GM12878 (cell line): ENCODE results near the gene TYR. TPM values are rescaled to one million over a fixed set of nuclear protein-coding genes. Genes with fewer than 3 reads are reported as not detected.
"Not testable (repeated sequence)": the region's sequence is repeated elsewhere in the genome, so short reads cannot be mapped to it uniquely, and the experiment has no call there.

Source experiments
- ATAC-seq: fragments of 200-7000 bp; cut with Tn5 transposase; 3 replicates; pipeline ENCODE4 v1.9.1; 2020; ENCODE audit warnings: mild to moderate bottlenecking, moderate library complexity
- BruUV-seq: library from RNA; stranded (reverse); fragments of 400-500 nt; replicated peaks from 2 replicates; lab custom pipeline; 2021; lab: Mats Ljungman, UMichigan
- CTCF ChIA-PET: fragments of 300-600 bp; sonication (Branson Sonifier 250); formaldehyde crosslinking; extraction: SDS; loops from one replicate; lab custom pipeline; 2021; ENCODE audit warnings: inconsistent platforms; lab: Yijun Ruan, JAX
- POLR2A ChIA-PET: fragments of 350-600 bp; formaldehyde crosslinking; extraction: SDS; loops from one replicate; lab custom pipeline; 2021; ENCODE audit warnings: inconsistent platforms; lab: Charles Lee
- RAD21 ChIA-PET: fragments of 300-600 bp; sonication (Branson Sonifier 250); formaldehyde crosslinking; loops from one replicate; lab custom pipeline; 2023; ENCODE audit warnings: antibody characterized with exemption; ENCODE audit not compliant: unreplicated experiment; lab: Charles Lee
- SMC1A ChIA-PET: fragments of 300-600 bp; sonication (Branson Sonifier 250); formaldehyde crosslinking; loops from one replicate; lab custom pipeline; 2023; ENCODE audit not compliant: unreplicated experiment, uncharacterized antibody; lab: Charles Lee
- DNase-seq: peaks from one replicate; pipeline ENCODE4 v3.0.0-alpha.2; 2011; ENCODE audit warnings: low read depth, low spot score
- FAIRE-seq: peaks from 3 replicates; lab custom pipeline; 2011; peaks lifted over from hg19 to GRCh38; lab: Jason Lieb, UNC
- H2AFZ ChIP-seq: 2 replicates; pipeline ENCODE4 v1.6.0; 2011; ENCODE audit warnings: low read depth, low read length, control low read depth; ENCODE audit not compliant: control insufficient read depth
- H3K27ac ChIP-seq: 2 replicates; pipeline ENCODE4 v1.5.1; 2011; ENCODE audit warnings: control low read depth; ENCODE audit not compliant: control insufficient read depth, insufficient read depth
- H3K27me3 ChIP-seq, 2 experiments: replicated peaks in 1 of 2; 2 replicates each; pipeline versions ENCODE4 v1.6.0 to v1.6.1; 2011; ENCODE audit warnings: low read length in 1 of 2; ENCODE audit not compliant: control insufficient read depth in 2 of 2, insufficient read depth in 2 of 2
- H3K36me3 ChIP-seq, 2 experiments: 2 replicates each; pipeline ENCODE4 v1.5.1; 2011; ENCODE audit warnings: low read length in 1 of 2; ENCODE audit not compliant: control insufficient read depth in 2 of 2, insufficient read depth in 2 of 2
- H3K4me1 ChIP-seq: 2 replicates; pipeline ENCODE4 v1.6.1; 2011; ENCODE audit warnings: mild to moderate bottlenecking, low read length, moderate library complexity, mixed read lengths; ENCODE audit not compliant: control insufficient read depth, insufficient read depth
- H3K4me2 ChIP-seq: 2 replicates; pipeline ENCODE4 v1.6.0; 2011; ENCODE audit warnings: control low read depth; ENCODE audit not compliant: control insufficient read depth, insufficient read depth
- H3K4me3 ChIP-seq: fragments of 200-600 bp; sonication (generic); 2 replicates; pipeline ENCODE4 v1.5.1; 2016
- H3K79me2 ChIP-seq: 2 replicates; pipeline ENCODE4 v1.6.0; 2011; ENCODE audit warnings: low read length; ENCODE audit not compliant: control insufficient read depth, insufficient read depth
- H3K9ac ChIP-seq: 2 replicates; pipeline ENCODE4 v1.8.0; 2011; ENCODE audit warnings: low read length, control low read depth, mixed read lengths; ENCODE audit not compliant: control insufficient read depth, insufficient read depth
- H3K9me3 ChIP-seq: replicated peaks from 3 replicates; pipeline ENCODE4 v1.5.1; 2011; ENCODE audit warnings: mild to moderate bottlenecking, low read length; ENCODE audit not compliant: control insufficient read depth, insufficient read depth
- H4K20me1 ChIP-seq: 2 replicates; pipeline ENCODE4 v1.6.0; 2011; ENCODE audit not compliant: control insufficient read depth, insufficient read depth
- WGBS: methylation state at CpG from one replicate; pipeline ENCODE4 v1.1.6; 2016; ENCODE audit warnings: low lambda C conversion rate; ENCODE audit not compliant: insufficient replicate concordance, insufficient coverage; ENCODE audit errors: missing lambda C conversion rate; 5-methylcytosine and 5-hydroxymethylcytosine counted together
- in situ Hi-C: fragments of 300-500 bp; cut with MboI; formaldehyde crosslinking; loops from 9 replicates; pipeline ENCODE4 v1.14.3; 2018; ENCODE audit warnings: mixed read lengths
- intact Hi-C: fragments of 100-400 bp; cut with micrococcal nuclease; formaldehyde crosslinking; loops from one replicate; pipeline ENCODE4 v1.14.2; 2022; ENCODE audit not compliant: unreplicated experiment
- polyA plus RNA-seq, 11 experiments: library from polyadenylated mRNA; depleted of rRNA in 4 of 11; unstranded in 6 of 11; stranded (reverse) in 5 of 11; fragments of >200 nt; fragmentation: Nextera tagmentation in 4 of 11; fragmentation: Illumina TruSeq in 1 of 11; extraction: Ambion mirVana in 4 of 11; extraction: Trizol in 1 of 11; gene quantifications; 1 replicate in 1 of 11; 2 replicates in 10 of 11; pipeline versions ENCODE4 v1.2.1 to v1.2.3, GENCODE V29; 2011 to 2016; ENCODE audit warnings: inconsistent platforms in 2 of 11, missing spikeins in 2 of 11, low read depth in 1 of 11
- total RNA-seq, 4 experiments: library from RNA; depleted of rRNA in 3 of 4; stranded (reverse); fragments of >200 nt in 3 of 4; fragmentation: Illumina TruSeq in 1 of 4; extraction: Trizol in 1 of 4; gene quantifications; 2 replicates each; pipeline versions ENCODE4 v1.2.1 to v1.2.3, GENCODE V29; 2013 to 2021

Gene TYR
- total and polyA plus RNA-seq, 10 of the 15 experiments (the other 5 are each of a cell fraction or from before 2014, with no cell fraction given) = not detected

DNA sequence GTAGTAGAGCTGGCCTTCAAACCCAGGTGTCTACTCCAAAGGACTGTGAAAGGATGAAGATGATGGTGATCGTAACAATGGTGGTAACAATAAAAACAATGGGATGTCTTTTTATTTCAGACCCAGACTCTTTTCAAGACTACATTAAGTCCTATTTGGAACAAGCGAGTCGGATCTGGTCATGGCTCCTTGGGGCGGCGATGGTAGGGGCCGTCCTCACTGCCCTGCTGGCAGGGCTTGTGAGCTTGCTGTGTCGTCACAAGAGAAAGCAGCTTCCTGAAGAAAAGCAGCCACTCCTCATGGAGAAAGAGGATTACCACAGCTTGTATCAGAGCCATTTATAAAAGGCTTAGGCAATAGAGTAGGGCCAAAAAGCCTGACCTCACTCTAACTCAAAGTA is 117.3 kb downstream of the TYR start:
- H3K4me1 ChIP-seq, H3K79me2 ChIP-seq, CTCF ChIA-PET, H3K36me3 ChIP-seq, H3K9me3 ChIP-seq, H3K4me3 ChIP-seq, FAIRE-seq, SMC1A ChIA-PET, BruUV-seq, H3K27ac ChIP-seq, H3K27me3 ChIP-seq, in situ Hi-C loops, RAD21 ChIA-PET, H3K9ac ChIP-seq, POLR2A ChIA-PET, H3K4me2 ChIP-seq, intact Hi-C loops, ATAC-seq, H4K20me1 ChIP-seq, DNase-seq, H2AFZ ChIP-seq: not testable (repeated sequence)
- WGBS = 44% methylated on average over 7 of the region's 7 CpGs

DNA sequence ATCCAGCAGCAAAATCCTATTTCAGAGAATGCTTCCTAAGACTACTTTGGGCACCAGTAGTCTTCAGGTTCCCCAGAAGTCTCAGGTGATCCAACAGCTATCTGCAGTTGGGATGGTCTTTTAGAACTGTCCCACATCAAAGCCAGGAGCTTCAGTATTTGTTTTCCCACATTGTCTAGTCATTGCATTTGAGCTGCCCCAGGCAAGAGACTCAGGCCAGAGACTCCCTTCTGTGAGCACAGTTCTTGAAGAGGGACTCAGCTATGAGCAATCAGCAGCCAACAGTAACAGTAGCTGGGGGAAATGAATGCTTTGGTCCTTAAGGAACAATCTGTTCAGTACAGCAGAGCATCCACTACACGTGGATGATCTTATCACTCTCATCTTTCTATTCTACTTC is 125.4 kb downstream of the TYR start:
- H2AFZ ChIP-seq, H3K9ac ChIP-seq, H3K79me2 ChIP-seq, H3K9me3 ChIP-seq, in situ Hi-C loops, H3K4me2 ChIP-seq, SMC1A ChIA-PET, POLR2A ChIA-PET, H3K4me1 ChIP-seq, H3K4me3 ChIP-seq, RAD21 ChIA-PET, intact Hi-C loops, H3K36me3 ChIP-seq, CTCF ChIA-PET, ATAC-seq, BruUV-seq, FAIRE-seq, H4K20me1 ChIP-seq, H3K27me3 ChIP-seq, H3K27ac ChIP-seq, DNase-seq: not testable (repeated sequence)
- WGBS = 0% methylated on average over 1 of the region's 1 CpG

DNA sequence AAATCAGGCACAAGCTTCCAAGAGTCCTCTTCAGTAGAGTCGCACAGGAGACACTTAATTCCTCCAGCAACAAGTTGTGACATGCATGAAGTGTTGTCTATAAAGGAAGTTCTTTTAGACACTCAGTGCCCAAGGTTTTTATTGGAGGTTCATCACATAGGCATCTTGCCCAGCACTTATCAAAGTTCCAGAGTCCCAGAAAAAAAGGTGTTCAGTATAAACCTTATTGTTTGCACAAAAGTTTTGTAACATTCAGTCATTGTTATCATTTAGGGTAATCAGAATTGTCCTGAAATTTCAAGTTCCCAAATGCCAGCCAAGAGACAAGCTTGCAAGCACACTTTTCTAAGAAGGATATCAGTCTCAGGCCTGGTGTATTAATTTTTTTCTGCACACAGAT is 130.6 kb downstream of the TYR start:
- H3K4me1 ChIP-seq, CTCF ChIA-PET, in situ Hi-C loops, H3K9ac ChIP-seq, H3K27me3 ChIP-seq, DNase-seq, H3K4me3 ChIP-seq, SMC1A ChIA-PET, H3K79me2 ChIP-seq, H3K9me3 ChIP-seq, POLR2A ChIA-PET, RAD21 ChIA-PET, ATAC-seq, FAIRE-seq, H2AFZ ChIP-seq, H3K4me2 ChIP-seq, intact Hi-C loops, H3K27ac ChIP-seq, H4K20me1 ChIP-seq, H3K36me3 ChIP-seq, BruUV-seq: not testable (repeated sequence)
- 0% methylated on average over 1 of the region's 1 CpG for WGBS

- POLR2A ChIA-PET, H3K4me1 ChIP-seq, H3K9me3 ChIP-seq, H3K4me2 ChIP-seq, H3K36me3 ChIP-seq, H4K20me1 ChIP-seq, CTCF ChIA-PET, H2AFZ ChIP-seq, BruUV-seq, H3K27ac ChIP-seq, H3K27me3 ChIP-seq, FAIRE-seq, DNase-seq, H3K9ac ChIP-seq, intact Hi-C loops, H3K4me3 ChIP-seq, ATAC-seq, H3K79me2 ChIP-seq, in situ Hi-C loops, RAD21 ChIA-PET, SMC1A ChIA-PET: not testable (repeated sequence)
- 0% methylated on average over 3 of the region's 3 CpGs for WGBS
Measured at GRCh38 chr11:89309321-89309985, 131.8 kb downstream of the TYR start.
